Natural killer cell (primary cell): ENCODE data around the gene SLC6A12. TPM values are rescaled to one million over a fixed set of nuclear protein-coding genes. Genes with fewer than 3 reads are reported as not detected.

Experiments used
- ATAC-seq, 3 donors: fragments of 150-1000 bp in 2 of 3; fragments of 200-7000 bp in 1 of 3; cut with Tn5 transposase; 1 replicate in 1 of 3; 2 replicates in 2 of 3; pipeline ENCODE4 v1.10.0; 2021; ENCODE audit warnings: mild to moderate bottlenecking in 2 of 3, moderate library complexity in 2 of 3
- DNase-seq, 2 donors: peaks; one replicate each; pipeline versions ENCODE4 v3.0.0 to v3.0.0-alpha.2; 2013 to 2021; ENCODE audit warnings: mixed read lengths in 1 of 2
- H3K27ac ChIP-seq: one replicate; pipeline ENCODE4 v1.5.1; 2013; ENCODE audit warnings: mild to moderate bottlenecking, low read length
- H3K27me3 ChIP-seq: one replicate; pipeline ENCODE4 v1.6.1; 2013; ENCODE audit warnings: low read length; ENCODE audit not compliant: control insufficient read depth, insufficient read depth
- H3K36me3 ChIP-seq: one replicate; pipeline ENCODE4 v1.6.1; 2013; ENCODE audit warnings: low read length; ENCODE audit not compliant: control insufficient read depth, insufficient read depth
- H3K4me1 ChIP-seq: one replicate; pipeline ENCODE4 v1.6.1; 2013; ENCODE audit warnings: low read length; ENCODE audit not compliant: control insufficient read depth, insufficient read depth
- H3K4me3 ChIP-seq: one replicate; pipeline ENCODE4 v1.5.1; 2013; ENCODE audit warnings: low read length
- H3K9me3 ChIP-seq: one replicate; pipeline ENCODE4 v1.6.1; 2013; ENCODE audit warnings: low read length; ENCODE audit not compliant: control insufficient read depth, insufficient read depth
- H3K27ac Mint-ChIP-seq, 2 donors: one replicate each; pipeline ENCODE4 v1.8.0; 2022; ENCODE audit warnings: mild to moderate bottlenecking in 2 of 2, mixed read lengths in 2 of 2, moderate library complexity in 1 of 2
- H3K27me3 Mint-ChIP-seq, 2 donors: one replicate each; pipeline ENCODE4 v1.8.0; 2022; ENCODE audit warnings: low read depth in 2 of 2, mixed read lengths in 2 of 2
- H3K36me3 Mint-ChIP-seq: one replicate; pipeline ENCODE4 v1.8.0; 2022; ENCODE audit warnings: mixed read lengths
- H3K4me1 Mint-ChIP-seq, 2 donors: one replicate each; pipeline ENCODE4 v1.8.0; 2022; ENCODE audit warnings: mixed read lengths in 2 of 2
- H3K4me3 Mint-ChIP-seq: one replicate; pipeline ENCODE4 v1.8.0; 2022; ENCODE audit warnings: mild to moderate bottlenecking, moderate library complexity, mixed read lengths
- H3K9me3 Mint-ChIP-seq, 2 donors: one replicate each; pipeline ENCODE4 v1.8.0; 2022; ENCODE audit warnings: mixed read lengths in 2 of 2
- WGBS: methylation state at CpG from one replicate; pipeline ENCODE4 v1.1.7; 2013; ENCODE audit warnings: missing lambda C conversion rate; ENCODE audit not compliant: insufficient coverage; 5-methylcytosine and 5-hydroxymethylcytosine counted together
- intact Hi-C: fragments of 100-400 bp; cut with micrococcal nuclease; formaldehyde crosslinking; loops from one replicate; pipeline ENCODE4 v1.14.2; 2022
- total RNA-seq, 4 donors: library from RNA; stranded (reverse); fragments of 120-200 nt in 1 of 4; gene quantifications; one replicate each; pipeline versions ENCODE4 v1.2.3 to v1.2.4, GENCODE V29; 2013 to 2022
- TF ChIP-seq, protein P1 (sequence below): fragments of 200-600 bp; IDR thresholded peaks from one replicate; pipeline ENCODE4 v1.8.0; 2022; ENCODE audit warnings: antibody characterized with exemption

Gene SLC6A12
- total RNA-seq, 3 donors from 2014 or later (not counting 1 experiment from before 2014, with no cell fraction given) = 0.54 to 0.70 TPM; not detected in 1

GRCh38 chr12:209851-210250 lies 4.1 kb downstream of the SLC6A12 start:
- no peak for DNase-seq
- TF ChIP-seq, protein P1, sequence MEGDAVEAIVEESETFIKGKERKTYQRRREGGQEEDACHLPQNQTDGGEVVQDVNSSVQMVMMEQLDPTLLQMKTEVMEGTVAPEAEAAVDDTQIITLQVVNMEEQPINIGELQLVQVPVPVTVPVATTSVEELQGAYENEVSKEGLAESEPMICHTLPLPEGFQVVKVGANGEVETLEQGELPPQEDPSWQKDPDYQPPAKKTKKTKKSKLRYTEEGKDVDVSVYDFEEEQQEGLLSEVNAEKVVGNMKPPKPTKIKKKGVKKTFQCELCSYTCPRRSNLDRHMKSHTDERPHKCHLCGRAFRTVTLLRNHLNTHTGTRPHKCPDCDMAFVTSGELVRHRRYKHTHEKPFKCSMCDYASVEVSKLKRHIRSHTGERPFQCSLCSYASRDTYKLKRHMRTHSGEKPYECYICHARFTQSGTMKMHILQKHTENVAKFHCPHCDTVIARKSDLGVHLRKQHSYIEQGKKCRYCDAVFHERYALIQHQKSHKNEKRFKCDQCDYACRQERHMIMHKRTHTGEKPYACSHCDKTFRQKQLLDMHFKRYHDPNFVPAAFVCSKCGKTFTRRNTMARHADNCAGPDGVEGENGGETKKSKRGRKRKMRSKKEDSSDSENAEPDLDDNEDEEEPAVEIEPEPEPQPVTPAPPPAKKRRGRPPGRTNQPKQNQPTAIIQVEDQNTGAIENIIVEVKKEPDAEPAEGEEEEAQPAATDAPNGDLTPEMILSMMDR = no peak
- intact Hi-C loops = no loop called here
- no peaks in the 10 kb centered on the region for H3K9me3 Mint-ChIP-seq
- 95% methylated on average over 12 of the region's 12 CpGs for WGBS
- H3K36me3 ChIP-seq = no peaks in the 10 kb centered on the region
- H3K27me3 ChIP-seq = no peaks in the 10 kb centered on the region
- peaks cover 40 to 63% of the 10 kb centered on the region in 2 donors for H3K27me3 Mint-ChIP-seq
- H3K27ac Mint-ChIP-seq = no peak overlapping the region
- no peak overlapping the region for H3K4me3 Mint-ChIP-seq
- no peaks in the 10 kb centered on the region for H3K9me3 ChIP-seq
- no peak overlapping the region for H3K4me3 ChIP-seq
- no peak overlapping the region for H3K27ac ChIP-seq
- H3K36me3 Mint-ChIP-seq = no peaks in the 10 kb centered on the region
- ATAC-seq = no peak
- peaks cover 9% of the 10 kb centered on the region for H3K4me1 ChIP-seq
- H3K4me1 Mint-ChIP-seq = peaks cover 5 to 9% of the 10 kb centered on the region in 2 donors

DNA sequence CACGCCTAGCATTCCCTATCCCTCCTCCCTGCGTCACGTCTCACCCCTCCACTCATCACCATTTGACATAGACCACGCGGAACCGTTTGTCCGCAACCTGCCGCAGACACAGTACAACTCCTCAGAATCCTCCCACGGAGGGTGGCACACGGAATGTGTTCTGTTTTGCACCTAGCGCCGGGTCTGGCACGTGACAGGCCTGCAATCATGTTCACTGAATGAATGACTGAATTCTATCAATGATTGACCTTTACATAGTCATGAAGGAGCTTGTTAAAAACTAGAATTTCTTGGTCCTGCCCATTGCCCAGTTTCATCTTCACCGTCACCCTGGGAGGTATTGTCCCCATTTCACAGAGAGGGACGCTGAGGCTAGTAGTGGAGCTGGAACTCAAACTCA lies 4.7 kb downstream of the SLC6A12 start:
- no peak overlapping the region for H3K4me3 ChIP-seq
- intact Hi-C loops = no loop called here
- TF ChIP-seq, protein P1 = no peak
- H3K27ac Mint-ChIP-seq = no peak overlapping the region
- peaks cover 5 to 9% of the 10 kb centered on the region in 2 donors for H3K4me1 Mint-ChIP-seq
- H3K36me3 ChIP-seq = no peaks in the 10 kb centered on the region
- H3K36me3 Mint-ChIP-seq = no peaks in the 10 kb centered on the region
- peaks cover 46 to 69% of the 10 kb centered on the region in 2 donors for H3K27me3 Mint-ChIP-seq
- 91% methylated on average over 15 of the region's 15 CpGs for WGBS
- H3K9me3 ChIP-seq = no peaks in the 10 kb centered on the region
- no peak for ATAC-seq
- peaks cover 1% of the 10 kb centered on the region for H3K27me3 ChIP-seq
- H3K9me3 Mint-ChIP-seq = no peaks in the 10 kb centered on the region
- no peak for DNase-seq
- no peak overlapping the region for H3K27ac ChIP-seq
- peaks cover 9% of the 10 kb centered on the region for H3K4me1 ChIP-seq
- no peak overlapping the region for H3K4me3 Mint-ChIP-seq

DNA sequence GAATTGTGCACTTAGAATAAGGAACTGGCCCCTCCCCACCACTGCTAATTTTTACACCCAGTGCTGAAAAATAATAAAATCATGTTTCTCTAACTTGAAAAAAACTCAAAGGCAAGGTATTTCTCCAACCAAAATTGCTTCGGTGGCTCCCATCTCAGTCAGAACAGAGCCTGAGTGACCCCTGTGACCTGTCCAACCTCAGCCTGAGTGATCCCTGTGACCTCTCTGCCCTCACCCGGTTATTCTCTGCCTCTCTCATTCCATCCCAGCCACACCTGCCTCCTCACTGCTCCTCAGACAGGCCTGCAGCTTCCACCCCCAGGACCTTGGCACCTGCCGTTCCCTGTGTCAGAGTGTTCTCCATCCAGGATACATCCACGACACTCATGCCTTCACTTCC lies 5.1 kb downstream of the SLC6A12 start:
- TF ChIP-seq, protein P1 = no peak
- H3K27me3 ChIP-seq = peaks cover 5% of the 10 kb centered on the region
- H3K36me3 ChIP-seq = no peaks in the 10 kb centered on the region
- WGBS = 85% methylated on average over 4 of the region's 4 CpGs
- no peak for ATAC-seq
- H3K9me3 ChIP-seq = no peaks in the 10 kb centered on the region
- Mint-ChIP-seq H3K4me3 (no peak overlapping the region), H3K36me3 (no peaks in the 10 kb centered on the region), H3K27ac (no peak overlapping the region), H3K9me3 (no peaks in the 10 kb centered on the region), H3K4me1 (peaks cover 5 to 9% of the 10 kb centered on the region in 2 donors), H3K27me3 (peaks cover 45 to 71% of the 10 kb centered on the region in 2 donors)
- no peak overlapping the region for H3K4me3 ChIP-seq
- intact Hi-C loops = no loop called here
- no peak overlapping the region for H3K27ac ChIP-seq
- no peak for DNase-seq
- H3K4me1 ChIP-seq = peaks cover 11% of the 10 kb centered on the region

GRCh38 chr12:207804-208203 lies 6.2 kb downstream of the SLC6A12 start:
- Mint-ChIP-seq H3K27me3 (peaks cover 37 to 63% of the 10 kb centered on the region in 2 donors), H3K27ac (no peak overlapping the region), H3K9me3 (no peaks in the 10 kb centered on the region), H3K4me1 (peaks cover 4 to 5% of the 10 kb centered on the region in 2 donors), H3K4me3 (no peak overlapping the region), H3K36me3 (no peaks in the 10 kb centered on the region)
- DNase-seq (no peak), ATAC-seq (no peak)
- TF ChIP-seq, protein P1 = no peak
- Histone ChIP-seq H3K4me3 (no peak overlapping the region), H3K27ac (no peak overlapping the region), H3K36me3 (no peaks in the 10 kb centered on the region), H3K4me1 (peaks cover 8% of the 10 kb centered on the region), H3K27me3 (peaks cover 5% of the 10 kb centered on the region), H3K9me3 (no peaks in the 10 kb centered on the region)
- intact Hi-C loops = no loop called here
- WGBS = 91% methylated on average over 8 of the region's 10 CpGs
